ENCODE data around the gene MCC.

- TF ChIP-seq MAX (IDR thresholded peaks at IDR 0.05) = no peak
- TF ChIP-seq ATOH8 (CRISPR knock-in tag; IDR thresholded peaks at IDR 0.05; ENCODE audit: low read depth) = no peak
- TF ChIP-seq, protein P1, sequence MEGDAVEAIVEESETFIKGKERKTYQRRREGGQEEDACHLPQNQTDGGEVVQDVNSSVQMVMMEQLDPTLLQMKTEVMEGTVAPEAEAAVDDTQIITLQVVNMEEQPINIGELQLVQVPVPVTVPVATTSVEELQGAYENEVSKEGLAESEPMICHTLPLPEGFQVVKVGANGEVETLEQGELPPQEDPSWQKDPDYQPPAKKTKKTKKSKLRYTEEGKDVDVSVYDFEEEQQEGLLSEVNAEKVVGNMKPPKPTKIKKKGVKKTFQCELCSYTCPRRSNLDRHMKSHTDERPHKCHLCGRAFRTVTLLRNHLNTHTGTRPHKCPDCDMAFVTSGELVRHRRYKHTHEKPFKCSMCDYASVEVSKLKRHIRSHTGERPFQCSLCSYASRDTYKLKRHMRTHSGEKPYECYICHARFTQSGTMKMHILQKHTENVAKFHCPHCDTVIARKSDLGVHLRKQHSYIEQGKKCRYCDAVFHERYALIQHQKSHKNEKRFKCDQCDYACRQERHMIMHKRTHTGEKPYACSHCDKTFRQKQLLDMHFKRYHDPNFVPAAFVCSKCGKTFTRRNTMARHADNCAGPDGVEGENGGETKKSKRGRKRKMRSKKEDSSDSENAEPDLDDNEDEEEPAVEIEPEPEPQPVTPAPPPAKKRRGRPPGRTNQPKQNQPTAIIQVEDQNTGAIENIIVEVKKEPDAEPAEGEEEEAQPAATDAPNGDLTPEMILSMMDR (IDR thresholded peaks at IDR 0.05) = no peak
- TF ChIP-seq FOXS1 (CRISPR knock-in tag; IDR thresholded peaks at IDR 0.05) = no peak
- TF ChIP-seq, protein P2, sequence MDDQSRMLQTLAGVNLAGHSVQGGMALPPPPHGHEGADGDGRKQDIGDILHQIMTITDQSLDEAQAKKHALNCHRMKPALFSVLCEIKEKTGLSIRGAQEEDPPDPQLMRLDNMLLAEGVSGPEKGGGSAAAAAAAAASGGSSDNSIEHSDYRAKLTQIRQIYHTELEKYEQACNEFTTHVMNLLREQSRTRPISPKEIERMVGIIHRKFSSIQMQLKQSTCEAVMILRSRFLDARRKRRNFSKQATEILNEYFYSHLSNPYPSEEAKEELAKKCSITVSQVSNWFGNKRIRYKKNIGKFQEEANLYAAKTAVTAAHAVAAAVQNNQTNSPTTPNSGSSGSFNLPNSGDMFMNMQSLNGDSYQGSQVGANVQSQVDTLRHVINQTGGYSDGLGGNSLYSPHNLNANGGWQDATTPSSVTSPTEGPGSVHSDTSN (IDR thresholded peaks at IDR 0.05) = no peak
- no peak for TF ChIP-seq POLR2A (IDR thresholded peaks at IDR 0.05; ENCODE audit: low read length)
- no peak for TF ChIP-seq SMC3 (IDR thresholded peaks at IDR 0.05)
- TF ChIP-seq JUN (IDR thresholded peaks at IDR 0.05) = no peak
- TF ChIP-seq EP300 (IDR thresholded peaks at IDR 0.05) = no peak
- TF ChIP-seq HEYL (CRISPR knock-in tag; IDR thresholded peaks at IDR 0.05) = no peak
- TF ChIP-seq CHD2 (IDR thresholded peaks at IDR 0.05; ENCODE audit: low read length, partially characterized antibody) = no peak
- no peak for TF ChIP-seq RAD21 (conservative IDR thresholded peaks at IDR 0.05 in 1 of 2, IDR thresholded peaks at IDR 0.05 in 1 of 2)
- TF ChIP-seq, protein P3, sequence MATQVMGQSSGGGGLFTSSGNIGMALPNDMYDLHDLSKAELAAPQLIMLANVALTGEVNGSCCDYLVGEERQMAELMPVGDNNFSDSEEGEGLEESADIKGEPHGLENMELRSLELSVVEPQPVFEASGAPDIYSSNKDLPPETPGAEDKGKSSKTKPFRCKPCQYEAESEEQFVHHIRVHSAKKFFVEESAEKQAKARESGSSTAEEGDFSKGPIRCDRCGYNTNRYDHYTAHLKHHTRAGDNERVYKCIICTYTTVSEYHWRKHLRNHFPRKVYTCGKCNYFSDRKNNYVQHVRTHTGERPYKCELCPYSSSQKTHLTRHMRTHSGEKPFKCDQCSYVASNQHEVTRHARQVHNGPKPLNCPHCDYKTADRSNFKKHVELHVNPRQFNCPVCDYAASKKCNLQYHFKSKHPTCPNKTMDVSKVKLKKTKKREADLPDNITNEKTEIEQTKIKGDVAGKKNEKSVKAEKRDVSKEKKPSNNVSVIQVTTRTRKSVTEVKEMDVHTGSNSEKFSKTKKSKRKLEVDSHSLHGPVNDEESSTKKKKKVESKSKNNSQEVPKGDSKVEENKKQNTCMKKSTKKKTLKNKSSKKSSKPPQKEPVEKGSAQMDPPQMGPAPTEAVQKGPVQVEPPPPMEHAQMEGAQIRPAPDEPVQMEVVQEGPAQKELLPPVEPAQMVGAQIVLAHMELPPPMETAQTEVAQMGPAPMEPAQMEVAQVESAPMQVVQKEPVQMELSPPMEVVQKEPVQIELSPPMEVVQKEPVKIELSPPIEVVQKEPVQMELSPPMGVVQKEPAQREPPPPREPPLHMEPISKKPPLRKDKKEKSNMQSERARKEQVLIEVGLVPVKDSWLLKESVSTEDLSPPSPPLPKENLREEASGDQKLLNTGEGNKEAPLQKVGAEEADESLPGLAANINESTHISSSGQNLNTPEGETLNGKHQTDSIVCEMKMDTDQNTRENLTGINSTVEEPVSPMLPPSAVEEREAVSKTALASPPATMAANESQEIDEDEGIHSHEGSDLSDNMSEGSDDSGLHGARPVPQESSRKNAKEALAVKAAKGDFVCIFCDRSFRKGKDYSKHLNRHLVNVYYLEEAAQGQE (IDR thresholded peaks at IDR 0.05) = no peak
- TF ChIP-seq BHLHE40 (IDR thresholded peaks at IDR 0.05; ENCODE audit: low read depth, low read length) = no peak
Measured at GRCh38 chr5:113052041-113052795, 436.0 kb downstream of the MCC start.

Measured in A549 (cell line).